HepG2 (cell line): Measurements from ENCODE around the gene PRM3. TPM values are rescaled to one million over a fixed set of nuclear protein-coding genes. Genes with fewer than 3 reads are reported as not detected.

Experiments
- FOXA3 ChIP-seq: IDR thresholded peaks from 2 replicates; pipeline ENCODE4 v1.6.1; 2016; ENCODE audit warnings: missing genetic modification reagents, missing compliant biosample characterization
- FOXC1 ChIP-seq: sonication (generic); formaldehyde crosslinking; IDR thresholded peaks from 2 replicates; pipeline ENCODE4 v1.8.0; 2022; ENCODE audit warnings: mild to moderate bottlenecking, missing genetic modification reagents, borderline replicate concordance
- IKZF4 ChIP-seq: sonication (generic); formaldehyde crosslinking; IDR thresholded peaks from 2 replicates; pipeline ENCODE4 v1.5.1; 2020; ENCODE audit warnings: borderline replicate concordance, mild to moderate bottlenecking, low read depth, missing genetic modification reagents; ENCODE audit errors: not compliant biosample characterization
- NFIC ChIP-seq: IDR thresholded peaks from 2 replicates; pipeline ENCODE4 v1.6.1; 2012; ENCODE audit warnings: mild to moderate bottlenecking, low read length, inconsistent platforms
- SAFB2 ChIP-seq: sonication (generic); formaldehyde crosslinking; IDR thresholded peaks from 2 replicates; pipeline ENCODE4 v1.5.1; 2020; ENCODE audit warnings: missing genetic modification reagents, low read depth, mild to moderate bottlenecking, borderline replicate concordance
- U2AF1 ChIP-seq: fragments of 200-400 bp; formaldehyde crosslinking; optimal IDR thresholded peaks from 2 replicates; pipeline ENCODE3; 2017; ENCODE audit warnings: mild to moderate bottlenecking, low read depth, low read length
- ZBTB7A ChIP-seq: sonication (generic); formaldehyde crosslinking; IDR thresholded peaks from 2 replicates; pipeline ENCODE4 v1.8.0; 2022; ENCODE audit warnings: mild to moderate bottlenecking, missing genetic modification reagents
- ZNF569 ChIP-seq: sonication (generic); formaldehyde crosslinking; IDR thresholded peaks from 2 replicates; pipeline ENCODE4 v1.5.0; 2020; ENCODE audit warnings: mild to moderate bottlenecking, missing genetic modification reagents, moderate library complexity, borderline replicate concordance
- ZNF577 ChIP-seq: sonication (generic); formaldehyde crosslinking; IDR thresholded peaks from 2 replicates; pipeline ENCODE4 v1.4.0; 2020; ENCODE audit warnings: mild to moderate bottlenecking, low read depth, missing genetic modification reagents, borderline replicate concordance
- ZNF616 ChIP-seq: sonication (generic); formaldehyde crosslinking; IDR thresholded peaks from 2 replicates; pipeline ENCODE4 v1.5.0; 2020; ENCODE audit warnings: low read depth, mild to moderate bottlenecking, missing genetic modification reagents
- polyA plus RNA-seq, 8 experiments: library from polyadenylated mRNA; depleted of rRNA in 3 of 8; stranded (reverse) in 7 of 8; unstranded in 1 of 8; fragments of >200 nt; fragmentation: Illumina TruSeq in 4 of 8; extraction: Trizol in 4 of 8; gene quantifications; 2 replicates each; pipeline versions ENCODE4 v1.2.1 to v1.2.3, GENCODE V29; 2011 to 2016; ENCODE audit warnings: low read depth in 4 of 8, missing spikeins in 1 of 8, mixed read lengths in 1 of 8; ENCODE audit not compliant: insufficient read depth in 1 of 8
- total RNA-seq, 5 experiments: library from RNA; depleted of rRNA; stranded (reverse); fragments of >200 nt; fragmentation: Illumina TruSeq; extraction: Trizol; gene quantifications; 2 replicates each; pipeline ENCODE4 v1.2.3, GENCODE V29; 2016; ENCODE audit warnings: low read depth in 1 of 5
- TF ChIP-seq, protein P1 (sequence below): sonication (generic); formaldehyde crosslinking; IDR thresholded peaks from 2 replicates; pipeline ENCODE4 v1.4.0; 2020; ENCODE audit warnings: missing genetic modification reagents; ENCODE audit errors: not compliant biosample characterization
- TF ChIP-seq, protein P2 (sequence below): sonication (generic); formaldehyde crosslinking; IDR thresholded peaks from 2 replicates; pipeline ENCODE4 v1.5.0; 2020; ENCODE audit warnings: missing genetic modification reagents
- TF ChIP-seq, protein P3 (sequence below): sonication (generic); formaldehyde crosslinking; IDR thresholded peaks from 2 replicates; pipeline ENCODE4 v1.4.0; 2020; ENCODE audit warnings: missing genetic modification reagents, borderline replicate concordance
- TF ChIP-seq, protein P4 (sequence below): sonication (generic); formaldehyde crosslinking; IDR thresholded peaks from 2 replicates; pipeline ENCODE4 v1.4.0; 2020; ENCODE audit warnings: missing genetic modification reagents, borderline replicate concordance
- TF ChIP-seq, protein P5 (sequence below): IDR thresholded peaks from 2 replicates; pipeline ENCODE4 v1.6.1; 2016; ENCODE audit warnings: missing biosample characterization, missing genetic modification reagents, low read depth

PRM3 gene
- total and polyA plus RNA-seq, 2 of the 13 experiments (the other 11 are each of a cell fraction or from before 2014, with no cell fraction given): not detected

DNA sequence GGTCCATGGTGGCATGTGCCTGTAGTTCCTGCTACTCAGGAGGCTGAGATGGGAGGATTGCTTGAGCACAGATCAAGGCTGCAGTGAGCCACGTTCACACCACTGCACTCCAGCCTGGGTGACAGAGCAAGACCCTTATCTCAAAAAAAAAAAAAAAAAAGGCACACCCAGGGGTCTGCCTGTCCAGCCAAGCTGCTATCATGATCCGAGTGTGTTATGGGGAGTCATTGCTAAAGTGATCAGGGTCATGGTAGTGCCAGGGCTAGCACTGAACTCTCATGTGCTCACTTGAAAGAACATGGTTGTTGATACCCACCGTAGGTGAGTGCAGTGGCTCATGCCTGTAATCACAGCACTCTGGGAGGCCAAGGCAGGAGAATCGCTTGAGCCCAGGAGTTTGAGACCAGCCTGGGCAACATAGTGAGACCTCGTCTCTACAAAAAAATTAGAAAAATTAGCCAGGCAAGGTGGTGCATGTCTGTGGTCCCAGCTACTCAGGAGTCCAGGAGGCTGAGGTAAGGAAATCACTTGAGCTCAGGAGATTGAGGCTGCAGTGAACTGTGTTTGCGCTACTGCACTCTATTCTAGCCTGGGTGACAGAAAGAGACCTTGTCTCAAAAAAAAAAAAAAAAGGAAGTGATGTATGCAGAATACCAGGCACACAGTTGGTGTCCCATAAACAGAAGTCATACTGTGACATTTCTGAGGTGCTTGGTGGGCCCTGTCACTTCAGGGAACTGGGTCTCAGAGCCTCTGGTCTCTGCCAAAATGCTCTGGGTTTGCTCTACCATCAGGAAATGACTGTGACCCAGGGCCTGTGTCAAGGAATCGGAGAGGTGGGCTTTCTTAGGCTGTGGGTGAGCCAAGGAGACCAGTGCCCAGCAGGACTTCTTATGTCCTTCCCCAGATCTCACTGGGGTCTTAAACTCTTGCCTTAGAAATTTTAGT is 5.5 kb upstream of the PRM3 start (continued):
- TF ChIP-seq IKZF4 (CRISPR knock-in tag) (no peak), SAFB2 (no peak), FOXA3 (CRISPR knock-in tag) (no peak), U2AF1 (peak; percentile 53), ZNF577 (CRISPR knock-in tag) (0 out of 2 replicates have a peak, but pooled peaks have one; percentile 37), NFIC (no peak), FOXC1 (CRISPR knock-in tag) (0 out of 2 replicates have a peak, but pooled peaks have one; percentile 31), ZBTB7A (CRISPR knock-in tag) (no peak), ZNF616 (no peak), ZNF569 (CRISPR knock-in tag) (no peak; the same call in 1 of the 2 replicates)
- TF ChIP-seq, protein P1, sequence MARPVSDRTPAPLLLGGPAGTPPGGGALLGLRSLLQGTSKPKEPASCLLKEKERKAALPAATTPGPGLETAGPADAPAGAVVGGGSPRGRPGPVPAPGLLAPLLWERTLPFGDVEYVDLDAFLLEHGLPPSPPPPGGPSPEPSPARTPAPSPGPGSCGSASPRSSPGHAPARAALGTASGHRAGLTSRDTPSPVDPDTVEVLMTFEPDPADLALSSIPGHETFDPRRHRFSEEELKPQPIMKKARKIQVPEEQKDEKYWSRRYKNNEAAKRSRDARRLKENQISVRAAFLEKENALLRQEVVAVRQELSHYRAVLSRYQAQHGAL (CRISPR knock-in tag): no peak
- TF ChIP-seq, protein P2, sequence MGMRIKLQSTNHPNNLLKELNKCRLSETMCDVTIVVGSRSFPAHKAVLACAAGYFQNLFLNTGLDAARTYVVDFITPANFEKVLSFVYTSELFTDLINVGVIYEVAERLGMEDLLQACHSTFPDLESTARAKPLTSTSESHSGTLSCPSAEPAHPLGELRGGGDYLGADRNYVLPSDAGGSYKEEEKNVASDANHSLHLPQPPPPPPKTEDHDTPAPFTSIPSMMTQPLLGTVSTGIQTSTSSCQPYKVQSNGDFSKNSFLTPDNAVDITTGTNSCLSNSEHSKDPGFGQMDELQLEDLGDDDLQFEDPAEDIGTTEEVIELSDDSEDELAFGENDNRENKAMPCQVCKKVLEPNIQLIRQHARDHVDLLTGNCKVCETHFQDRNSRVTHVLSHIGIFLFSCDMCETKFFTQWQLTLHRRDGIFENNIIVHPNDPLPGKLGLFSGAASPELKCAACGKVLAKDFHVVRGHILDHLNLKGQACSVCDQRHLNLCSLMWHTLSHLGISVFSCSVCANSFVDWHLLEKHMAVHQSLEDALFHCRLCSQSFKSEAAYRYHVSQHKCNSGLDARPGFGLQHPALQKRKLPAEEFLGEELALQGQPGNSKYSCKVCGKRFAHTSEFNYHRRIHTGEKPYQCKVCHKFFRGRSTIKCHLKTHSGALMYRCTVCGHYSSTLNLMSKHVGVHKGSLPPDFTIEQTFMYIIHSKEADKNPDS (CRISPR knock-in tag): no peak
- TF ChIP-seq, protein P3, sequence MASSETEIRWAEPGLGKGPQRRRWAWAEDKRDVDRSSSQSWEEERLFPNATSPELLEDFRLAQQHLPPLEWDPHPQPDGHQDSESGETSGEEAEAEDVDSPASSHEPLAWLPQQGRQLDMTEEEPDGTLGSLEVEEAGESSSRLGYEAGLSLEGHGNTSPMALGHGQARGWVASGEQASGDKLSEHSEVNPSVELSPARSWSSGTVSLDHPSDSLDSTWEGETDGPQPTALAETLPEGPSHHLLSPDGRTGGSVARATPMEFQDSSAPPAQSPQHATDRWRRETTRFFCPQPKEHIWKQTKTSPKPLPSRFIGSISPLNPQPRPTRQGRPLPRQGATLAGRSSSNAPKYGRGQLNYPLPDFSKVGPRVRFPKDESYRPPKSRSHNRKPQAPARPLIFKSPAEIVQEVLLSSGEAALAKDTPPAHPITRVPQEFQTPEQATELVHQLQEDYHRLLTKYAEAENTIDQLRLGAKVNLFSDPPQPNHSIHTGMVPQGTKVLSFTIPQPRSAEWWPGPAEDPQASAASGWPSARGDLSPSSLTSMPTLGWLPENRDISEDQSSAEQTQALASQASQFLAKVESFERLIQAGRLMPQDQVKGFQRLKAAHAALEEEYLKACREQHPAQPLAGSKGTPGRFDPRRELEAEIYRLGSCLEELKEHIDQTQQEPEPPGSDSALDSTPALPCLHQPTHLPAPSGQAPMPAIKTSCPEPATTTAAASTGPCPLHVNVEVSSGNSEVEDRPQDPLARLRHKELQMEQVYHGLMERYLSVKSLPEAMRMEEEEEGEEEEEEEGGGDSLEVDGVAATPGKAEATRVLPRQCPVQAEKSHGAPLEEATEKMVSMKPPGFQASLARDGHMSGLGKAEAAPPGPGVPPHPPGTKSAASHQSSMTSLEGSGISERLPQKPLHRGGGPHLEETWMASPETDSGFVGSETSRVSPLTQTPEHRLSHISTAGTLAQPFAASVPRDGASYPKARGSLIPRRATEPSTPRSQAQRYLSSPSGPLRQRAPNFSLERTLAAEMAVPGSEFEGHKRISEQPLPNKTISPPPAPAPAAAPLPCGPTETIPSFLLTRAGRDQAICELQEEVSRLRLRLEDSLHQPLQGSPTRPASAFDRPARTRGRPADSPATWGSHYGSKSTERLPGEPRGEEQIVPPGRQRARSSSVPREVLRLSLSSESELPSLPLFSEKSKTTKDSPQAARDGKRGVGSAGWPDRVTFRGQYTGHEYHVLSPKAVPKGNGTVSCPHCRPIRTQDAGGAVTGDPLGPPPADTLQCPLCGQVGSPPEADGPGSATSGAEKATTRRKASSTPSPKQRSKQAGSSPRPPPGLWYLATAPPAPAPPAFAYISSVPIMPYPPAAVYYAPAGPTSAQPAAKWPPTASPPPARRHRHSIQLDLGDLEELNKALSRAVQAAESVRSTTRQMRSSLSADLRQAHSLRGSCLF (CRISPR knock-in tag): no peak
- TF ChIP-seq, protein P4, sequence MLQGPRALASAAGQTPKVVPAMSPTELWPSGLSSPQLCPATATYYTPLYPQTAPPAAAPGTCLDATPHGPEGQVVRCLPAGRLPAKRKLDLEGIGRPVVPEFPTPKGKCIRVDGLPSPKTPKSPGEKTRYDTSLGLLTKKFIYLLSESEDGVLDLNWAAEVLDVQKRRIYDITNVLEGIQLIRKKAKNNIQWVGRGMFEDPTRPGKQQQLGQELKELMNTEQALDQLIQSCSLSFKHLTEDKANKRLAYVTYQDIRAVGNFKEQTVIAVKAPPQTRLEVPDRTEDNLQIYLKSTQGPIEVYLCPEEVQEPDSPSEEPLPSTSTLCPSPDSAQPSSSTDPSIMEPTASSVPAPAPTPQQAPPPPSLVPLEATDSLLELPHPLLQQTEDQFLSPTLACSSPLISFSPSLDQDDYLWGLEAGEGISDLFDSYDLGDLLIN: 0 out of 2 replicates have a peak, but pooled peaks have one; percentile 17
- TF ChIP-seq, protein P5, sequence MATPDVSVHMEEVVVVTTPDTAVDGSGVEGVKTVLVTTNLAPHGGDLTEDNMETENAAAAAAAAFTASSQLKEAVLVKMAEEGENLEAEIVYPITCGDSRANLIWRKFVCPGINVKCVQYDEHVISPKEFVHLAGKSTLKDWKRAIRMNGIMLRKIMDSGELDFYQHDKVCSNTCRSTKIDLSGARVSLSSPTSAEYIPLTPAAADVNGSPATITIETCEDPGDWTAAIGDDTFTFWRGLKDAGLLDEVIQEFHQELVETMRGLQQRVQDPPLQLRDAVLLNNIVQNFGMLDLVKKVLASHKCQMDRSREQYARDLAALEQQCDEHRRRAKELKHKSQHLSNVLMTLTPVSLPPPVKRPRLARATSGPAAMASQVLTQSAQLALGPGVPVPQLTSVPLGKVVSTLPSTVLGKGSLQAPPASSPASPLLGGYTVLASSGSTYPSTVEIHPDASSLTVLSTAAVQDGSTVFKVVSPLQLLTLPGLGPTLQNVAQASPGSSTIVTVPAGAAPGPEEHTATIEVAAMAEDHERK: no peak
